ENCODE measurements around the gene ZBTB46.

ZBTB46 gene

GRCh38 chr20:63837479-63837878, 6.4 kb upstream of the ZBTB46 start:
- no peak for DNase-seq (ENCODE audit: low read depth)

- no peak for DNase-seq (ENCODE audit: low read depth)
Measured at GRCh38 chr20:63836458-63837344, 5.6 kb upstream of the ZBTB46 start.

DNA sequence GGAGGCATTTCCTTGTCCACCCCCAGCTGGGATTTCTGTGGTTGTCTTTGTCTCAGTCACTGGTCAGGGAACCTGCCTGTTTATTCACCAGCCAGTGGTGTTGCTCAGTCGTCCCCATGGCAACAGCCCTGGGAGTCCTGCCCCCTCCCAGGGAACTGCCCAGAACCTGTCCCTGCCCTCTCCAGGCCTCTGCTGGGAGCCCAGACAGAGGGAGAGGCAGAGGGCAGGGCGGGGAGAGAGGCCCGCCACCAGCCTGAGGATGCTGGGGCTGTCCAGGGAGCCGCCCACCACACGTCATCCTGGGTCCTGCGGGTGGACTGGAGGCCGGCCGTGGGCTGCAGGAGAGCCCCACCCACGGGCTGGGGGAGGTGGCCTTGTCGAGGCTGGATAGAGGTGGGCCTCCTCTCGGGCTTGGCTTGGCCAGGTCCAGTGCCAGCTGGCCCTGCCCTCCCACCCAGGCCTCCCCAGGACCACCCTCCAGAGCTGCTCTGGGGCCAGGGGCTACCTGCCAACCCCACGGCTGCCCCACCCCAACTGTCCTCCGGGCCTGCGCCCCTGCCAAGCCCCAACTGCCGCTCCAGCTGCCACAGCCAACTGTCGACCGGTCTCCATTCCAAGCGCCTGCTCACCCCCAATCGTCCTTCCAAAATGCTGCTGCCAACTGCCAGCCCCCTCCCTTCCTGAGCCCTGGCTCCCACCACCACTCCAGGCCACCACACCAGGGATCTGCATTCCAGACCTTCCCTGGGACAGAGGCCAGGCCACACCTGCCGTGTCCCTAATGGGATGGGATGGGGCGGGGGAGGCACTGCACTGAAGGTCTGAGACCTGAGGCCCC, 4.2 kb upstream of the ZBTB46 start:
- DNase-seq (ENCODE audit: low read depth): no peak

GRCh38 chr20:63834491-63834880, 3.4 kb upstream of the ZBTB46 start:
- DNase-seq (ENCODE audit: low read depth): no peak

DNA sequence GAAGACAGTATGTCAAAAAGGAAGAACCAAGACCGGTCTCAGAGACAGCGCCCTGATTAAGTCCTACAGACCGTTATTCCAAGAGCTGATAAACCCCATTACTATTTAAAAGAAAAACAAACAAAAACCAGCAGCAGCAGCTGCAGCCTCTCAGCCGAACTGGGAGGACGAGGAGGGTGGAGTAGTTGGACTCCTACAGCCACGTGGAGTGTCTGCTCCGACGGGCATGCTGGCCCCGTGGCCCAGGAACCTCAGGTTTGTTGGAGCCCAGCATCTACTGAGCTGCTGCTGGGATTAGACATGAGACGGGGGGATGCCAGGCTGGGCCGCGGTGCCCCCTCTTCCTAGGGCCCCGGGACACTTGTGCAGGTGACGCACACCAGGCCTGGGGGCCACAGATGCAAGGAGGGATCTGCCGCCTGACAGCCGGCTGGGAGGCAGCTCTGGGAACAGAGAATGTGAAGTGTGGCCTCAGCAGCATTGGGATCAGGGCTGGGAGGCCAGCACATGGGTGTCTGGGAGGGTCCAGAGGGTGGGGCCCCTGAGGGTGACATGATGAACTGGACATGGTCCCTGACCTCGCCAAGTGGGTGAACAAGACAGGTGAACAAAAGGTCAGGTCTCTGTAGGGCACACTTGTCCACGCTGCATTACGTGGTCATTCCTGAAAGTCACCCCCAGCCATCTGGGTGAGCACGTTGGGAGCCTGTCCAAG, 2.9 kb upstream of the ZBTB46 start:
- DNase-seq (ENCODE audit: low read depth): no peak

GRCh38 chr20:63831993-63832686, 1.1 kb upstream of the ZBTB46 start:
- DNase-seq (ENCODE audit: low read depth): no peak

DNA sequence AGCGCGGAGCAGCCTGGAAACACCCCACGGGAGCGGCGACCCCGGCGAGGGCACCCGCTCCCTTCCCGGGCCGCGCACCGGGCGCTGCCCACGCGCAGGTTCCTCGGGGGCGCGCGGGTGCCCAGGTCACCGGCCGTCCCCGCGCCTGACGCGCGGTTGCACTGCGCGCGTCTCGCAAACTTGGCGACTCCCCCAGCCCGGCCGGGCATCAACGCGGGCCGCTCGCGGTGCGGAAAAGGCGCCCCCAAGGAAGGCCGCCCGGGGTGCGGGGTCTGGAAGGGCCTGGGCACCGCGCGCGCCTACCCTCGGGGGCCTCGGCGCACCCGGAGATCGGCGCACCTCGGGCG, 555 bp upstream of the ZBTB46 start:
- DNase-seq (ENCODE audit: low read depth): no peak

DNA sequence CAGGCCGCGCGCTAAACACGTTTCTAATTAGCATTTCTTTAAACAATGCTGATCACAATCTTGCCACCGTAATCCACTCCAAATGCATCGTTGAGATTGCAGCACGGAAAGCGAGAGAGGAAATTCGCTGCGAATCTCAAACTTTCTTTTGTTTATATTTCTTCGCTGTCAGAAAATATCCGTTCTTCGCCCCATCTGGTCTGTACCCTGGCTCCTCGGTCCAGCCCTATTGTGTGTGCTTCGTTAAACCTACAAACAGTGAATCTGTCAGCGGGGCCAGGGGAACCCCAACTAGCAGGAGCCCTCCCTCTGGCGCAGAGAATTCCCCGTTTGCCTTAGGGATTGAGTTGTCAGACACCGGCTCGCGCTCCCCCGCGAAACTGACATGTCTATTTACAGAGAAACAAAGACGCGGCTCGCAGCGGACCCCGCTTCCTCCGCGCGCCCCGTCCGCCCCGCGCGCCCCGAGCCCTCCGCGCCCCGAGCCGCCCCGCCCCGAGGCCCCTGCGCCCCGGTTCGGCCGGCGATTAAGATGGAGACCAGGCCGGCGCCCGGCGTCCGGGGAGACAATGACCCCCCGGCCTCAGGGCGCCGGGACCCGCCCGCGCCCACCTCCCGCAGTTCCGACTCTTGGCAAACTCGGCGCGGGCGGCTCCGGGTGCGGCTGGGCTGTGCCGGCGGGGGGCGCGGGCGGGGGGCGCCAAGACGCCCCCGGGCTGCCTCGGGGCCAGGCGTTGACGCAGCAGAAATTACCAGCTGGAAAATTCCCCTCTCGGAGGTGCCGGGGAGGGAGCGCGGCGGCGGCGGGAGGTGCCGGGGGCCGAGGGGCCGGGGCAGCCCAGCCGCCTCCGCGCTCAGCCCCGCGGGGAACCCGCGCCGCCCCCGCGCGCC, 874 bp downstream of the ZBTB46 start:
- DNase-seq (ENCODE audit: low read depth): no peak

GRCh38 chr20:63829603-63829944, 1.5 kb downstream of the ZBTB46 start:
- DNase-seq (ENCODE audit: low read depth): no peak

DNA sequence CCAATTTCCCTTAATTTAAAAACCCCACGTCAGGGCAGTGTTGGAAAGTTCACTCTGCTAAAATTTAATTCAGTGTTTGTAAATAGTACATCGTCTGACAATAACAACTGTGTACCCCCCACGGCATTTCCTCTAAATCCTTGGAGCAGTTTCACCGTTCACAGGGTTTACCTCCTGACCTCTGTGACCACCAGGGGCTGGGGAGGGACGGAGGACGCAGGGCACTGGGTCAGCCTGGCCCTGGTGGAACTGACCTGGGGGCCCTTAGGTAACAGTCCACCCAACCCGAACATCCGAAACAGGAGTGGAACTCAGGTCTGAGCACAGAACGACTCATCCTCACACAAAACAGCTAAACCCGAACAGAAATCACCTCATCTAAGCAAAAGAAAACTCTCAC, 2.1 kb downstream of the ZBTB46 start:
- DNase-seq (ENCODE audit: low read depth): no peak

- no peak for DNase-seq (ENCODE audit: low read depth)
Measured at GRCh38 chr20:63828545-63828944, 2.5 kb downstream of the ZBTB46 start.

GRCh38 chr20:63828124-63828523, 2.9 kb downstream of the ZBTB46 start:
- no peak for DNase-seq (ENCODE audit: low read depth)

GRCh38 chr20:63826753-63827152, 4.3 kb downstream of the ZBTB46 start:
- DNase-seq (ENCODE audit: low read depth): no peak

- DNase-seq (ENCODE audit: low read depth): no peak
Measured at GRCh38 chr20:63825331-63826118, 5.5 kb downstream of the ZBTB46 start.

- DNase-seq (ENCODE audit: low read depth): no peak
Measured at GRCh38 chr20:63823691-63824311, 7.3 kb downstream of the ZBTB46 start.

GRCh38 chr20:63822276-63822696, 8.8 kb downstream of the ZBTB46 start:
- no peak for DNase-seq (ENCODE audit: low read depth)

GRCh38 chr20:63821811-63822210, 9.3 kb downstream of the ZBTB46 start:
- no peak for DNase-seq (ENCODE audit: low read depth)

- DNase-seq (ENCODE audit: low read depth): no peak
Measured at GRCh38 chr20:63819224-63819921, 11.7 kb downstream of the ZBTB46 start.

GRCh38 chr20:63815615-63816253, 15.3 kb downstream of the ZBTB46 start:
- no peak for DNase-seq (ENCODE audit: low read depth)
